Inferior parietal cortex (tissue), 1 donor: Measurements from ENCODE around the gene SLC8A1.

ENCODE experiments used
- DNase-seq: peaks from one replicate; pipeline ENCODE4 v3.0.0-alpha.2; 2016; ENCODE audit errors: extremely low spot score

SLC8A1 gene

GRCh38 chr2:40048506-40048905 lies 403.4 kb downstream of the SLC8A1 start:
- no peak for DNase-seq

GRCh38 chr2:40047406-40047805 lies 404.5 kb downstream of the SLC8A1 start:
- no peak for DNase-seq
